ENCODE measurements around the gene AMELY.

GRCh38 chrY:6907591-6907990 is 4.0 kb downstream of the AMELY start:
- TF ChIP-seq, protein P1, sequence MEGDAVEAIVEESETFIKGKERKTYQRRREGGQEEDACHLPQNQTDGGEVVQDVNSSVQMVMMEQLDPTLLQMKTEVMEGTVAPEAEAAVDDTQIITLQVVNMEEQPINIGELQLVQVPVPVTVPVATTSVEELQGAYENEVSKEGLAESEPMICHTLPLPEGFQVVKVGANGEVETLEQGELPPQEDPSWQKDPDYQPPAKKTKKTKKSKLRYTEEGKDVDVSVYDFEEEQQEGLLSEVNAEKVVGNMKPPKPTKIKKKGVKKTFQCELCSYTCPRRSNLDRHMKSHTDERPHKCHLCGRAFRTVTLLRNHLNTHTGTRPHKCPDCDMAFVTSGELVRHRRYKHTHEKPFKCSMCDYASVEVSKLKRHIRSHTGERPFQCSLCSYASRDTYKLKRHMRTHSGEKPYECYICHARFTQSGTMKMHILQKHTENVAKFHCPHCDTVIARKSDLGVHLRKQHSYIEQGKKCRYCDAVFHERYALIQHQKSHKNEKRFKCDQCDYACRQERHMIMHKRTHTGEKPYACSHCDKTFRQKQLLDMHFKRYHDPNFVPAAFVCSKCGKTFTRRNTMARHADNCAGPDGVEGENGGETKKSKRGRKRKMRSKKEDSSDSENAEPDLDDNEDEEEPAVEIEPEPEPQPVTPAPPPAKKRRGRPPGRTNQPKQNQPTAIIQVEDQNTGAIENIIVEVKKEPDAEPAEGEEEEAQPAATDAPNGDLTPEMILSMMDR (IDR thresholded peaks at IDR 0.05): no peak
- TF ChIP-seq EP300 (IDR thresholded peaks at IDR 0.05) (no peak), POLR2A (IDR thresholded peaks at IDR 0.05) (no peak), POLR2AphosphoS5 (IDR thresholded peaks at IDR 0.05) (no peak)

Data from suprapubic skin (tissue), 4 donors.